Measurements from ENCODE around the gene CXCR6.

CXCR6 gene

GRCh38 chr3:45967724-45968123 lies 24.5 kb downstream of the CXCR6 start:
- TF ChIP-seq, protein P1, sequence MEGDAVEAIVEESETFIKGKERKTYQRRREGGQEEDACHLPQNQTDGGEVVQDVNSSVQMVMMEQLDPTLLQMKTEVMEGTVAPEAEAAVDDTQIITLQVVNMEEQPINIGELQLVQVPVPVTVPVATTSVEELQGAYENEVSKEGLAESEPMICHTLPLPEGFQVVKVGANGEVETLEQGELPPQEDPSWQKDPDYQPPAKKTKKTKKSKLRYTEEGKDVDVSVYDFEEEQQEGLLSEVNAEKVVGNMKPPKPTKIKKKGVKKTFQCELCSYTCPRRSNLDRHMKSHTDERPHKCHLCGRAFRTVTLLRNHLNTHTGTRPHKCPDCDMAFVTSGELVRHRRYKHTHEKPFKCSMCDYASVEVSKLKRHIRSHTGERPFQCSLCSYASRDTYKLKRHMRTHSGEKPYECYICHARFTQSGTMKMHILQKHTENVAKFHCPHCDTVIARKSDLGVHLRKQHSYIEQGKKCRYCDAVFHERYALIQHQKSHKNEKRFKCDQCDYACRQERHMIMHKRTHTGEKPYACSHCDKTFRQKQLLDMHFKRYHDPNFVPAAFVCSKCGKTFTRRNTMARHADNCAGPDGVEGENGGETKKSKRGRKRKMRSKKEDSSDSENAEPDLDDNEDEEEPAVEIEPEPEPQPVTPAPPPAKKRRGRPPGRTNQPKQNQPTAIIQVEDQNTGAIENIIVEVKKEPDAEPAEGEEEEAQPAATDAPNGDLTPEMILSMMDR (IDR thresholded peaks at IDR 0.05; ENCODE audit: borderline replicate concordance, control extremely low read depth, extremely low read depth, insufficient read depth, missing control alignments): no peak
- DNase-seq (ENCODE audit: low spot score): no peak
- in situ Hi-C loops (cut with MboI; ENCODE audit: low sequenced_read_pairs, unreplicated experiment): no loop called here

DNA sequence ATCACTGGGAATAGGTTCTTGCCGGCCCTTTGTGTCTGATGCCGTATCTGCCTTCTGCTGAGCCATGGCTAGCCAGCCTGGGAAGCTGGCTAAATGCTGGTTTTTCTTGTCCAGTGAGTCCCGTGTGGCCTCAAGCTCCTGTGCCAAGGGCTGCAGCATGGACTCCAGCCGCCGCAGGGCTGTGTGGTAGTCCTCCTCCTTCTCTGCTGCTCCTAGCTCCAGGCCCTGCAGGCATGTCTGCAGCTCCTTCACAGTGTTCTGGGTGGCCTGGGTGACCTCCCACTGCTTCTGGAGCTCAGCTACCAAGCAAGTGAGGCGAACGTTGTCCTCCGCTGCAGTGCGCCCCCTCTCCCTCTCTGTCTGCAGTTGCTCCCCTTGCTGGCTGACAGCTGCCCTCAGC lies 24.9 kb downstream of the CXCR6 start:
- in situ Hi-C loops (cut with MboI; ENCODE audit: low sequenced_read_pairs, unreplicated experiment): no loop called here
- DNase-seq (ENCODE audit: low spot score): no peak
- TF ChIP-seq, protein P1 (IDR thresholded peaks at IDR 0.05; ENCODE audit: borderline replicate concordance, control extremely low read depth, extremely low read depth, insufficient read depth, missing control alignments): no peak

GRCh38 chr3:45968706-45969105 lies 25.4 kb downstream of the CXCR6 start:
- no peak for DNase-seq (ENCODE audit: low spot score)
- in situ Hi-C loops (cut with MboI; ENCODE audit: low sequenced_read_pairs, unreplicated experiment): no loop called here
- TF ChIP-seq, protein P1 (IDR thresholded peaks at IDR 0.05; ENCODE audit: borderline replicate concordance, control extremely low read depth, extremely low read depth, insufficient read depth, missing control alignments): no peak

- no peak for DNase-seq (ENCODE audit: low spot score)
- in situ Hi-C loops (cut with MboI; ENCODE audit: low sequenced_read_pairs, unreplicated experiment): no loop called here
- TF ChIP-seq, protein P1 (IDR thresholded peaks at IDR 0.05; ENCODE audit: borderline replicate concordance, control extremely low read depth, extremely low read depth, insufficient read depth, missing control alignments): no peak
These were observed 25.9 kb downstream of the CXCR6 start for GRCh38 chr3:45969116-45969515.

GRCh38 chr3:45969953-45970352 lies 26.7 kb downstream of the CXCR6 start:
- no peak for DNase-seq (ENCODE audit: low spot score)
- in situ Hi-C loops (cut with MboI; ENCODE audit: low sequenced_read_pairs, unreplicated experiment): no loop called here
- TF ChIP-seq, protein P1 (IDR thresholded peaks at IDR 0.05; ENCODE audit: borderline replicate concordance, control extremely low read depth, extremely low read depth, insufficient read depth, missing control alignments): no peak

- in situ Hi-C loops (cut with MboI; ENCODE audit: low sequenced_read_pairs, unreplicated experiment): no loop called here
- TF ChIP-seq, protein P1 (IDR thresholded peaks at IDR 0.05; ENCODE audit: borderline replicate concordance, control extremely low read depth, extremely low read depth, insufficient read depth, missing control alignments): no peak
- DNase-seq (ENCODE audit: low spot score): no peak
These were observed 29.5 kb downstream of the CXCR6 start for GRCh38 chr3:45972534-45973402.

Measured in GM13976 (cell line).